HG03108 (cell line): ENCODE results near the gene DNM1L.

ENCODE experiments used
- ATAC-seq: cut with Tn5 transposase; IDR thresholded peaks from one replicate; pipeline ENCODE4 v1.9.1; 2021; ENCODE audit warnings: moderate library complexity; ENCODE audit not compliant: unreplicated experiment

The DNM1L gene

GRCh38 chr12:32679091-32679919, at the start of gene DNM1L:
Gene DNM1L, plus strand, starts transcription at chr12:32679301. Its CDS starts 63 bp downstream, at chr12:32679364.
- peak; percentile 95 for ATAC-seq

- ATAC-seq, result no peak
These were observed 37.7 kb upstream of the DNM1L start for GRCh38 chr12:32641287-32641901.

DNA sequence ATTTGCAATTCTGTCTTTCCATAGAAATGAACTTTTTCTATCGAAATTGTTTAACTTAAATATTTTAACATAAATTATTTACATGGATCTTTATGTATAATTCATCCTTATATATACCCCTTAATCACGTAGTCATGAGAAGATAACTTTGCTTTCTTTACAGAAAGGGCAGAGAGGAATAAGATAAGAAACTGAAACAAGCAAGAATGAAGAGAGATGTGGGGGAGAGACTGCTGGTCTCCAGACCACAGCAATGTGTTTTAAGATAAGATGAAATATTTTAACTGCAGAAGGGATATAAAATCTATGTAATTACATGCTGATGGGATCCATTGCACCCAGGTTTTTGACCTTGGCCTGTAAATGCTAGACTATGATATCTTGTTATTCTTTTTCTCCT, 34.7 kb upstream of the DNM1L start:
- ATAC-seq, result no peak

- no peak for ATAC-seq
These were observed 31.8 kb upstream of the DNM1L start for GRCh38 chr12:32647275-32647674.

DNA sequence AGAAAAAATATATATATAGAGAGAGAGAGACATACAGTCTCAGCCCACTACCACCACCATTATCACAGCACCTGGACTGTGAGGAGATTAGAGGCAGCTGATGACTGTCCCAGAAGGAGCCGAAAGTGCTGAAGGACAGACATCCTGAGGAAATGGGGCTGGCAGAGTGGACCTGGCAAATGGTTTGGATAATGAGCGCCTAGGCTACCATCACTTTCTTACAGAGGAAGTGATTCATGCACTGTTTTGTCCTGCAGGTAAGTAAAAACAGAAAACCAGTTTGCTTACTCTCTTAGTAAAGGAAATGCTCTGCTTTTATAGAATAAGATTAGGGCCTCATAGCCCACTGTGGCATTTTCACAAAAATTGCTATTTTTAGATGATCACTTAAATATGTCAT, 28.6 kb upstream of the DNM1L start:
- ATAC-seq, result no peak

- ATAC-seq, result no peak
These were observed 27.7 kb upstream of the DNM1L start for GRCh38 chr12:32651151-32651955.

- ATAC-seq, result no peak
These were observed 27.2 kb upstream of the DNM1L start for GRCh38 chr12:32651956-32652210.

DNA sequence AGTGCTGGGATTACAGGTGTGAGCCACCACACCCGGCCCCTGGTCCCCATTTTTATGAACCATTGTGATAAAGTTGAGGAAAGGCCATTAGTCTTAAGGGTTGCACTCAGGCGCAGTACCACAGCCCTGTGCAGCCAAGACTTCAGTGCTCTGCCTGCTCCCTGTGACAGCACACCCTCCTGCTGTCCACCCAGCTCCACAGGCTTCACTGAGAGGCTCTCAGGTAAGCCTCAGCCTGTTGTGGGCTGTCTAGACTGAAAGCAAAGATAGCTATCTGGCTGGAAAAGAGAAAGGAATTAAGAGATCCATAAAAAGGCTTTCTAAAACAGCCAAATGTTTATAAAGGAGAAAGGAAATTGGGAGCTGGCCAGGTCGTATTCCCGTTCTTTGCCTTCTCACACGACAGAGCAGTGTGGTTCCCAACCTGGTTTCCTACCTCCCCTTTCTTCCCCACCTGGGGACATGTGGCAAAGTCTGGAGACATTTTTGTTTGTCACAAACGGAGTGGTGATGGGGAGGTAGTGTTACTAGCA, 19.1 kb upstream of the DNM1L start:
- no peak for ATAC-seq

GRCh38 chr12:32661706-32662105, 17.4 kb upstream of the DNM1L start:
- ATAC-seq, result no peak

- ATAC-seq, result no peak
These were observed 16.4 kb upstream of the DNM1L start for GRCh38 chr12:32662665-32663064.

- ATAC-seq, result no peak
These were observed 13.1 kb upstream of the DNM1L start for GRCh38 chr12:32666018-32666417.

DNA sequence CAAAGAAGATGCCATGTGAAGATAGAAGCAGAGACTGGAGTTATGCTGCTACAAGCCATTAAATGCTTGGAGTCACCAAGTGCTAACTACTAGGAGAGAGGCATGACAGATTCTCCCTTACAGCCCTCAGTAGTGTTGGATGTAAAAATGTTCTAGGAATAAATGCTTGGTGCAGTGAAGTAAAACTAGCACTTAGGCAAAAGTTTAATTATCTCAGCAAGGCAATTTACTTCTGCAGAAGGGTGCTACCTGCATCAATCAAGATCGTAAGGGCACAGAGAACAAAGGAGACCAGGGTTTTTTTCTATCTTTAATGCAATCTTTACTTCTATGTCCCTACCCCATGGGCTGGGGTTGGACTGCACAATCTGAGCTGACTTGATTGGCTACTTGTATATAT, 9.5 kb upstream of the DNM1L start:
- no peak for ATAC-seq

- no peak for ATAC-seq
These were observed 6.9 kb upstream of the DNM1L start for GRCh38 chr12:32671930-32672780.

DNA sequence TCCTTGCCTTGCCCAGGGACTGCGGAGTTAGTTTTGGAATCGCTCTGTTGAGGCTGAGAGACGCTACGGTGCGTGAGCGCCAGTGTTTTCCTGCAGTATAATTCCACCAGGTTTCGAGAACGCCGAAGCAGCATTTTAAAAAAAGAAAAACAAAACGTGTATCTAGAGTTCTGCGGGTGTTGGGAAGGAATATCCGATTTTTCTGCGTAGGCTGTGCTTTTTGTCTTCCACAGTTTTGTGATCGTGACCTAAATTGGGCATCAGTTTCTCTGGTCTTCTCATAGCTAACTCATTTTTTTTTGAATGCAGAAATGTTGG, 778 bp downstream of the DNM1L start:
- ATAC-seq, result no peak

GRCh38 chr12:32680787-32681186, 1.7 kb downstream of the DNM1L start:
- no peak for ATAC-seq

DNA sequence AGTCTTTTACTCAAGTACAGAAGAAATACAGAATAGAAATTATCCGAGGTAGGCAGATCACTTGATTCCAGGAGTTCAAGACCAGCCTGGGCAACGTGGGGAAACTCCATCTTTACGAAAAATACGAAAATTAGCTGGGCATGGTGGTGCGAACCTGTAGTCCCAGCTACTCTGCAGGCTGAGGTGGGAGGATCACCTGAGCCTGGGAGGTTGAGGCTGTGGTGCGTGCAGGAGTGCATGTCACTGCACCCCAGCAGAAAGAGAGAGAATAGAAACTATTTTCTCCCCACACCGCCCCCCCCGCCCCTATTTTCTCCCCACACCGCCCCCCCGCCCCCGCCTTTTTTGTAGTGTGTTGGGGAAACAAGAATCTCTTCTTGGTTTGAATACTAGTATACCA, 2.2 kb downstream of the DNM1L start:
- ATAC-seq, result no peak

DNA sequence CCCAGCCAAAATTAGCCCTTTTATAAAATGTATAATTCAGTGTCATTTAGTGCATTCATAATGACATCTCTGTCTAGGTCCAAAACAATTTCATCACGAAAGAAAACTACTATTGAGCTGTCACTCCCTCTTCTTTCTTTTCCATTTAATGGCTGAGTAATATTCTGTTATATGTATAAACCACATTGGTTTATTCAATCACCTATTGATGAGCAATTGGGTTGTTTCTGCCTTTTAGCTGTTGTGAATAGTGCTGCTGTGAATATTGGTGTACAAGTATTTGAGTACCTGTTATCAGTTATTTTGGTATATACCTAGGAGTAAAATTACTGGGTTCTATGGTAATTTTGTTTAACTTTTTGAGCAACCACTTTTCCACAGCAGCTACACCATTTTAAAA, 7.2 kb downstream of the DNM1L start:
- ATAC-seq, result no peak

DNA sequence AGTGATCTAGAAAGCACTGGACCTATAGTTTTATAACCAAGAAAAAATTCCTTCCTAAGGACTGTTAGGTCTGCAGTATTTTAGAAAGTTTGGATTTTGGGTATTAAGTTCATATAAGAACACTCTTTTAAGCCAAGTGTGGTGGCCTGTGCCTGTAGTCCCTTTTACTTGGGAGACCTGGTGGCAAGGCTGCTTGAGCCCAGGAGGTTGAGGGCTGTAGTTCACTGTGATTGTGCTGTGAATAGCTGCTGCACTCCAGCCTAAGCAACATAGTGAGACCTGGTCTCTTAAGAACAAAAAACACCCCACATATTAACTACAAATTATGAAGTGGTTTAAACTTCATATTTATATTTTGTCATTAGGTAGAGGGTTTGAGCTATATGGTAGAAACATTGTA, 9.7 kb downstream of the DNM1L start:
- no peak for ATAC-seq

DNA sequence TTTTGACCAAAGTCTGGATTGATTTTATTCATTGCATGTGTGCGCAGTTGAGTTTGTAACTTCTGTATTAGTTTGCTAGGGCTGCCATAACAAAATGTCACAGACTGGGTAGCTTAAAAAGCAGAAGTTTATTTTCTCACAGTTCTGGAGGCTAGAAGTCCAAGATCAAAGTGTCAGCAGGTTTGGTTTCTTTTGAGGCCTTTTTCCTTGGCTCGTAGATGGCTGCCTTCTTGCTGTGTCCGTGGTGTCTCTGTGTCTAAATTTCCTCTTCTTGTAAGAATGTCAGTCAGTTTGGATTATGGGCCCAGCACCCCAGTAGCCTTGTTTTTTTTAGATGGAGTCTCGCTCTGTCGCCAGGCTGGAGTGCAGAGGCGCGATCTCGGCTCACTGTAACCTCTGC, 11.8 kb downstream of the DNM1L start:
- no peak for ATAC-seq

- no peak for ATAC-seq
These were observed 13.3 kb downstream of the DNM1L start for GRCh38 chr12:32692358-32692757.

DNA sequence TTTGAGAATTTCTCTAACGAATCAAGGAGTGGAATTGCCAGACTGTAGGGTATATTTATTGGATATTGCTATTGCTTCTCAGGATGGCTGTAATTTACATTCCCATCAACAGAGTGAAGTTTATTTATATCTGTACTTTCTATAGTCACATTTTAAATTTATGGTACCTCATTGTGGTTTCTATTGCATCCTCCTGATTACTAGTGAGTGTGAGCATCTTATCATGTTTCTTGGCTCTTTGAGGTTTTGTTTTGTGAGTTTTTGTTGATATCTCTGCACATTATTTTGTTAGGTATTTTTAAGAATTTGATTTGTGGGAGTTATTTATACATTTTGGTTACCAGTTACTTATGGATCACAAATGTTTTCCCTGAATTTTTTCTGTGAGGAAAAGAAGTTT, 13.9 kb downstream of the DNM1L start:
- no peak for ATAC-seq
